ENCODE measurements around the gene CPLANE1. TPM values are rescaled to one million over a fixed set of nuclear protein-coding genes. Genes with fewer than 3 reads are reported as not detected.

The CPLANE1 gene
- total and polyA plus RNA-seq, 9 of the 15 experiments (the other 6 are each of a cell fraction or from before 2014, with no cell fraction given) = under 0.01 to 0.27 (median 0.08) TPM; not detected in 2

DNA sequence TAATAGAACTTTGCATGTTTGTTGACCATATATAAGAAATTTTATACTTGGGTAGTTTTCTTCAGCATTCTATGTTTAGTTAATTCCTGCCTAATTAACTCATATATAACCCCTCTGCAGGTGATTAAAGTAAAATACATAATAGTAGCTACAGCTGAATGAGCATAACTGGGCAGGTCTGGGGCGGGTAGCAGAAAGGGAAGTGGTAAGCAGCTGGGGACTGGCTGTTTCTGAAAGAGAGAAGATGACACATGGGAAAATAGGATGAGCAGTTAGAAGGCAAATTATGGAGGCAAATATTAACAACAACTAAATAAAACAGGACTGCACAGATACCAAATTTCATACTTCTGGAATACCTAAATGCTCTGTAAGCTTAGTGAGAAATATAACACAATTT, 128.1 kb downstream of the CPLANE1 start:
- H3K4me1 ChIP-seq (replicated peaks in 1 of 2; ENCODE audit: control insufficient read depth in 2 of 2, insufficient read depth in 2 of 2, low read length in 2 of 2) = no peaks in the 10 kb centered on the region
- FAIRE-seq (no peak), ATAC-seq (no peak), DNase-seq (ENCODE audit: extremely low read depth in 1 of 4, low spot score in 3 of 4) (no peak)
- no TSS peak for BruUV-seq (replicated peaks)
- H3K9me1 ChIP-seq (ENCODE audit: control insufficient read depth, insufficient read depth, low read length) = no peaks in the 10 kb centered on the region
- H3K36me3 ChIP-seq (ENCODE audit: control insufficient read depth, insufficient read depth, low read length) = no peaks in the 10 kb centered on the region
- H3K27ac ChIP-seq (ENCODE audit: extremely low read depth, low read depth, low read length) = no peak overlapping the region
- CTCF ChIA-PET (ENCODE audit: low intra/inter-chr PET ratio) = no interaction called here
- peaks cover 2 to 9% of the 10 kb centered on the region in 2 experiments; a peak in 4 of 5 replicates for H3K27me3 ChIP-seq (ENCODE audit: control insufficient read depth in 2 of 2, insufficient read depth in 2 of 2, low read length in 2 of 2)
- no peak overlapping the region for H3K9ac ChIP-seq (ENCODE audit: insufficient read depth in 1 of 2, low read depth in 2 of 2, low read length in 2 of 2)
- H3K4me2 ChIP-seq (ENCODE audit: insufficient read depth, low read length) = no peak overlapping the region
- H2AFZ ChIP-seq (ENCODE audit: low read depth, low read length) = no peak overlapping the region
- H3K9me3 ChIP-seq (replicated peaks; ENCODE audit: control insufficient read depth, insufficient read depth, low read depth, low read length) = no peaks in the 10 kb centered on the region
- TF ChIP-seq SPI1 (IDR thresholded peaks at IDR 0.05; ENCODE audit: borderline replicate concordance, low read depth, low read length) (peak; percentile 31; the same call in 1 of the 2 replicates), ELK1 (CRISPR knock-in tag; IDR thresholded peaks at IDR 0.05) (no peak)
- no peaks in the 10 kb centered on the region for H3K79me2 ChIP-seq (ENCODE audit: control insufficient read depth, insufficient read depth, low read length)
- 0% methylated on average over 1 of the region's 1 CpG for WGBS (ENCODE audit: insufficient coverage, low coverage, missing lambda C conversion rate)
- in situ Hi-C loops (cut with MboI) (no loop called here), intact Hi-C loops (cut with micrococcal nuclease) (no loop called here)
- no peaks in the 10 kb centered on the region for H4K20me1 ChIP-seq (replicated peaks; ENCODE audit: control insufficient read depth, insufficient read depth, low read length)
- no peak overlapping the region for H3K4me3 ChIP-seq
- POLR2A ChIA-PET = interaction anchor here (1.4 kb wide), 1 partner anchor 10 kb away, joined by 3 read pairs; no protein-coding TSS in a partner anchor

GRCh38 chr5:37120270-37120669, 128.9 kb downstream of the CPLANE1 start:
- CTCF ChIA-PET (ENCODE audit: low intra/inter-chr PET ratio) = no interaction called here
- Histone ChIP-seq H3K4me3 (no peak overlapping the region), H3K27me3 (ENCODE audit: control insufficient read depth in 2 of 2, insufficient read depth in 2 of 2, low read length in 2 of 2) (peaks cover 2 to 8% of the 10 kb centered on the region in 2 experiments; a peak in 4 of 5 replicates), H3K36me3 (ENCODE audit: control insufficient read depth, insufficient read depth, low read length) (no peaks in the 10 kb centered on the region), H3K4me2 (ENCODE audit: insufficient read depth, low read length) (no peak overlapping the region), H3K4me1 (replicated peaks in 1 of 2; ENCODE audit: control insufficient read depth in 2 of 2, insufficient read depth in 2 of 2, low read length in 2 of 2) (no peaks in the 10 kb centered on the region), H3K79me2 (ENCODE audit: control insufficient read depth, insufficient read depth, low read length) (no peaks in the 10 kb centered on the region), H3K27ac (ENCODE audit: extremely low read depth, low read depth, low read length) (no peak overlapping the region), H3K9me1 (ENCODE audit: control insufficient read depth, insufficient read depth, low read length) (no peaks in the 10 kb centered on the region), H3K9me3 (replicated peaks; ENCODE audit: control insufficient read depth, insufficient read depth, low read depth, low read length) (no peaks in the 10 kb centered on the region), H2AFZ (ENCODE audit: low read depth, low read length) (no peak overlapping the region), H4K20me1 (replicated peaks; ENCODE audit: control insufficient read depth, insufficient read depth, low read length) (no peaks in the 10 kb centered on the region), H3K9ac (ENCODE audit: insufficient read depth in 1 of 2, low read depth in 2 of 2, low read length in 2 of 2) (no peak overlapping the region)
- POLR2A ChIA-PET = interaction anchor here (0.5 to 1.2 kb wide), 3 partner anchors 85 to 408 kb away, joined by 3 to 6 read pairs (median 4); no protein-coding TSS in a partner anchor
- in situ Hi-C loops (cut with MboI) (no loop called here), intact Hi-C loops (cut with micrococcal nuclease) (no loop called here)
- WGBS (ENCODE audit: insufficient coverage, low coverage, missing lambda C conversion rate) = 0% methylated on average over 5 of the region's 5 CpGs
- no peak for DNase-seq (ENCODE audit: extremely low read depth in 1 of 4, low spot score in 3 of 4)
- no TSS peak for BruUV-seq (replicated peaks)
- TF ChIP-seq HEY1 (CRISPR knock-in tag; IDR thresholded peaks at IDR 0.05; ENCODE audit: borderline replicate concordance) (no peak), SRSF9 (IDR thresholded peaks at IDR 0.05; ENCODE audit: borderline replicate concordance, low read depth, low read length) (no peak), RAD21 (CRISPR knock-in tag; conservative IDR thresholded peaks at IDR 0.05 in 1 of 2, IDR thresholded peaks at IDR 0.05 in 1 of 2) (peak in 1 of 2 experiments; percentile 26; a peak in 1 of 4 replicates), GTF2F1 (IDR thresholded peaks at IDR 0.05; ENCODE audit: low read depth, low read length) (no peak), FOXO4 (CRISPR knock-in tag; IDR thresholded peaks at IDR 0.05) (no peak), ZNF583 (CRISPR knock-in tag; IDR thresholded peaks at IDR 0.05) (no peak)
- TF ChIP-seq, protein P1, sequence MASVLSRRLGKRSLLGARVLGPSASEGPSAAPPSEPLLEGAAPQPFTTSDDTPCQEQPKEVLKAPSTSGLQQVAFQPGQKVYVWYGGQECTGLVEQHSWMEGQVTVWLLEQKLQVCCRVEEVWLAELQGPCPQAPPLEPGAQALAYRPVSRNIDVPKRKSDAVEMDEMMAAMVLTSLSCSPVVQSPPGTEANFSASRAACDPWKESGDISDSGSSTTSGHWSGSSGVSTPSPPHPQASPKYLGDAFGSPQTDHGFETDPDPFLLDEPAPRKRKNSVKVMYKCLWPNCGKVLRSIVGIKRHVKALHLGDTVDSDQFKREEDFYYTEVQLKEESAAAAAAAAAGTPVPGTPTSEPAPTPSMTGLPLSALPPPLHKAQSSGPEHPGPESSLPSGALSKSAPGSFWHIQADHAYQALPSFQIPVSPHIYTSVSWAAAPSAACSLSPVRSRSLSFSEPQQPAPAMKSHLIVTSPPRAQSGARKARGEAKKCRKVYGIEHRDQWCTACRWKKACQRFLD (CRISPR knock-in tag; IDR thresholded peaks at IDR 0.05) = no peak
- peak; percentile 43; the same call in 2 of the 3 replicates for ATAC-seq
- FAIRE-seq = no peak
